GM12892 (cell line): Measurements from ENCODE around the gene TPH2.

Experiments used
- DNase-seq: peaks from one replicate; pipeline ENCODE4 v3.0.0; 2011; ENCODE audit not compliant: insufficient read length
- FAIRE-seq: peaks from 2 replicates; lab custom pipeline; 2011; peaks lifted over from hg19 to GRCh38; lab: Jason Lieb, UNC
- POLR2A ChIP-seq: IDR thresholded peaks from 2 replicates; pipeline ENCODE4 v1.6.1; 2011; ENCODE audit warnings: low read depth, low read length, control low read depth
- POLR2AphosphoS5 ChIP-seq: IDR thresholded peaks from 2 replicates; pipeline ENCODE4 v1.6.1; 2011; ENCODE audit warnings: low read depth, low read length, control low read depth
- TAF1 ChIP-seq: IDR thresholded peaks from 2 replicates; pipeline ENCODE4 v1.6.1; 2011; ENCODE audit warnings: low read depth, mild to moderate bottlenecking, control low read depth, low read length, borderline replicate concordance

TPH2 gene

GRCh38 chr12:72076558-72076915, 137.9 kb downstream of the TPH2 start:
- FAIRE-seq (no peak), DNase-seq (no peak)
- TF ChIP-seq TAF1 (no peak), POLR2A (no peak), POLR2AphosphoS5 (no peak)

GRCh38 chr12:72077111-72077820, 138.6 kb downstream of the TPH2 start:
- DNase-seq (no peak), FAIRE-seq (no peak)
- TF ChIP-seq TAF1 = no peak
- no peak for TF ChIP-seq POLR2A
- no peak for TF ChIP-seq POLR2AphosphoS5

- TF ChIP-seq TAF1 = no peak
- TF ChIP-seq POLR2A = no peak
- no peak for TF ChIP-seq POLR2AphosphoS5
- FAIRE-seq (no peak), DNase-seq (no peak)
Observed at GRCh38 chr12:72081777-72082176, 143.1 kb downstream of the TPH2 start.
